K562 (cell line): Measurements from ENCODE around the gene BAIAP3. TPM values are rescaled to one million over a fixed set of nuclear protein-coding genes. Genes with fewer than 3 reads are reported as not detected.

Experiments used
- ARID1B ChIP-seq: fragments of 450-650 bp; IDR thresholded peaks from 2 replicates; pipeline ENCODE4 v1.6.1; 2016; ENCODE audit warnings: antibody characterized with exemption, mild to moderate bottlenecking, inconsistent platforms
- ASH1L ChIP-seq: fragments of 450-650 bp; IDR thresholded peaks from 2 replicates; pipeline ENCODE4 v1.6.1; 2018; ENCODE audit warnings: borderline replicate concordance, mild to moderate bottlenecking, low read depth; ENCODE audit not compliant: partially characterized antibody
- DMBX1 ChIP-seq: fragments of 250-450 bp; sonication (Bioruptor Pico); IDR thresholded peaks from 2 replicates; pipeline ENCODE4 v1.8.0; 2022; ENCODE audit warnings: inconsistent platforms, mild to moderate bottlenecking, moderate library complexity, borderline replicate concordance
- NR1H2 ChIP-seq: sonication (generic); formaldehyde crosslinking; IDR thresholded peaks from 2 replicates; pipeline ENCODE4 v1.4.0; 2020; ENCODE audit warnings: mild to moderate bottlenecking, missing genetic modification reagents
- RAD21 ChIP-seq, 2 experiments: fragments of 250-450 bp in 1 of 2; fragments of 450-650 bp in 1 of 2; sonication (Bioruptor Pico) in 1 of 2; formaldehyde crosslinking in 1 of 2; IDR thresholded peaks in 1 of 2; conservative IDR thresholded peaks in 1 of 2; 2 replicates each; pipeline versions ENCODE4 v1.4.0 to v1.8.0; 2020 to 2022; ENCODE audit warnings: mild to moderate bottlenecking in 2 of 2, moderate library complexity in 1 of 2
- RBM22 ChIP-seq: fragments of 200-400 bp; formaldehyde crosslinking; IDR thresholded peaks from 2 replicates; pipeline ENCODE4 v1.6.1; 2018; ENCODE audit warnings: low read length, low read depth; ENCODE audit not compliant: poor library complexity, severe bottlenecking
- RERE ChIP-seq: sonication (generic); formaldehyde crosslinking; IDR thresholded peaks from 2 replicates; pipeline ENCODE4 v1.8.0; 2023; ENCODE audit warnings: missing genetic modification reagents, mild to moderate bottlenecking, borderline replicate concordance
- SMC3 ChIP-seq: conservative IDR thresholded peaks from 2 replicates; pipeline ENCODE4 v1.6.1; 2011; ENCODE audit warnings: low read depth, low read length, improper control_type of control experiment; ENCODE audit not compliant: insufficient read depth
- SPI1 ChIP-seq: IDR thresholded peaks from 2 replicates; pipeline ENCODE4 v1.6.1; 2011; ENCODE audit warnings: low read depth, low read length, control low read depth, borderline replicate concordance
- SRF ChIP-seq, 2 experiments: fragments of 250-450, 450-650 bp in 1 of 2; sonication (Bioruptor Pico) in 1 of 2; sonication (generic) in 1 of 2; formaldehyde crosslinking; IDR thresholded peaks; 2 replicates each; pipeline versions ENCODE4 v1.5.0 to v1.5.1; 2020 to 2022; ENCODE audit warnings: mild to moderate bottlenecking in 1 of 2, missing genetic modification reagents in 1 of 2
- ZFX ChIP-seq: sonication (generic); formaldehyde crosslinking; IDR thresholded peaks from 2 replicates; pipeline ENCODE4 v1.8.0; 2022; ENCODE audit warnings: mild to moderate bottlenecking, missing genetic modification reagents, moderate library complexity
- ZNF263 ChIP-seq: sonication (generic); formaldehyde crosslinking; IDR thresholded peaks from 2 replicates; pipeline ENCODE4 v1.8.0; 2022; ENCODE audit warnings: mild to moderate bottlenecking, missing genetic modification reagents, borderline replicate concordance
- ZNF668 ChIP-seq: fragments of 250-450 bp; sonication (Bioruptor Pico); IDR thresholded peaks from 2 replicates; pipeline ENCODE4 v1.8.0; 2022; ENCODE audit warnings: mild to moderate bottlenecking, inconsistent platforms
- polyA plus RNA-seq, 8 experiments: library from polyadenylated mRNA; depleted of rRNA in 4 of 8; stranded (reverse) in 5 of 8; unstranded in 3 of 8; fragments of >200 nt; fragmentation: Nextera tagmentation in 2 of 8; fragmentation: Illumina TruSeq in 1 of 8; extraction: Ambion mirVana in 2 of 8; extraction: Trizol in 1 of 8; gene quantifications; 2 replicates each; pipeline versions ENCODE4 v1.2.1 to v1.2.3, GENCODE V29; 2011 to 2014; ENCODE audit warnings: inconsistent platforms in 1 of 8, missing spikeins in 1 of 8
- total RNA-seq, 7 experiments: library from RNA; depleted of rRNA in 6 of 7; stranded (reverse); fragments of >200 nt in 6 of 7; fragmentation: Illumina TruSeq in 2 of 7; extraction: Trizol in 2 of 7; gene quantifications; 2 replicates each; pipeline versions ENCODE4 v1.2.1 to v1.2.3, GENCODE V29; 2011 to 2021; ENCODE audit warnings: low replicate concordance in 1 of 7
- TF ChIP-seq, protein P1 (sequence below), 2 experiments: fragments of 450-650 bp in 1 of 2; sonication (generic) in 1 of 2; formaldehyde crosslinking in 1 of 2; IDR thresholded peaks in 1 of 2; conservative IDR thresholded peaks in 1 of 2; 2 replicates each; pipeline versions ENCODE4 v1.6.1 to v1.8.1; 2016 to 2023; ENCODE audit warnings: mild to moderate bottlenecking in 2 of 2, moderate library complexity in 2 of 2, inconsistent platforms in 1 of 2, missing genetic modification reagents in 1 of 2

BAIAP3 gene
- total and polyA plus RNA-seq, 9 of the 15 experiments (the other 6 are each of a cell fraction or from before 2014, with no cell fraction given) = 0.03 to 4.5 (median 0.57) TPM; not detected in 1

DNA sequence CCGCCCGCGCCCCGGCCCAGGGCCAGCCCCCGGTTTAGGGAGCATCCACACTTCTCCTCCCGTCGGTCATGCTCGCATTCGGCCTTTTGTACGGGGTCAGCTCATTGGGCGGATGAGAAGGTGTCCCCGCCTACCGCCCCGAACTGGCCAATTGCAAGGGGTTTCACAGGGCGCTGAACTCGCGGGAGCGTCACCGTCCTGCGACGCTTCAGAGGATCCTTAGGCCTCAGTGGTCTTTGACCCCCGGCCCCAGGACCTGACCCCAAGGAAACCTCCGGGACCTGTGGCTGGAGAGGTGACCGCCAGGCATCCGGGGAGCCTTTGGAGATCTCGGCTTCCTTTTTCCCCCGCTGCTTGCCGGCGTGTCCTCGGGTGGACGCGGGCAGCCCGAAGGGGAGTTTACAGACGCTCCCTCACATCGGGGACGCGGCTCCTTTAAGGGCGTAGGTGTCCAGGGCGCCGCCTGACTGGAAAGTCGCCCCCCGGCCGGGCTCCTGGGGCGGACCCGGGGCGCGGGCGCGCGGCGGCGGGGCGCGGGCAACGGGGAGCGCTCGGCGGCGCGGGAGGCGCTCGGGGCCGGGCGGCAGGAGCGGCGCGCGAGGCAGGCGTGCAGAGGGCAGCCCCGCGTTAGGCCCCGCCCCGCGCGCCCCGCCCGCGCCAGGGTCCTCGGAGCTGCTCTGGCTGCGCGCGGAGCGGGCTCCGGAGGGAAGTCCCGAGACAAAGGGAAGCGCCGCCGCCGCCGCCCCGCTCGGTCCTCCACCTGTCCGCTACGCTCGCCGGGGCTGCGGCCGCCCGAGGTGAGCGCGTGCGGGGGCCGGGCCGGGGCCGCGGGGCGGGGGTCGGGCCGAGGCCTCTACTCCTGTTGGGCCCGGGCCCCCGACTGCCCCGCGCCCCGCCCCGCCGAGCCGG is 24.2 kb upstream of the BAIAP3 start, which contains the start of gene UBE2I (continued):
- TF ChIP-seq RERE = no peak
- no peak for TF ChIP-seq DMBX1 (CRISPR knock-in tag)
- peak; percentile 96 for TF ChIP-seq ASH1L
- peak; percentile 26 for TF ChIP-seq RBM22
- peak; percentile 31; the same call in 1 of the 2 replicates for TF ChIP-seq ARID1B
- TF ChIP-seq SPI1 = peak; percentile 59; the same call in 1 of the 2 replicates
- TF ChIP-seq, protein P1, sequence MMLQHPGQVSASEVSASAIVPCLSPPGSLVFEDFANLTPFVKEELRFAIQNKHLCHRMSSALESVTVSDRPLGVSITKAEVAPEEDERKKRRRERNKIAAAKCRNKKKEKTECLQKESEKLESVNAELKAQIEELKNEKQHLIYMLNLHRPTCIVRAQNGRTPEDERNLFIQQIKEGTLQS (IDR thresholded peaks at IDR 0.05) = peak; percentile 89
- TF ChIP-seq, protein P1 (CRISPR knock-in tag; conservative IDR thresholded peaks at IDR 0.05) = no peak
- TF ChIP-seq SMC3 = no peak
- no peak for TF ChIP-seq RAD21 (CRISPR knock-in tag; conservative IDR thresholded peaks at IDR 0.05 in 1 of 2, IDR thresholded peaks at IDR 0.05 in 1 of 2)
- TF ChIP-seq NR1H2 (CRISPR knock-in tag) = 0 out of 2 replicates have a peak, but pooled peaks have one; percentile 86
- 0 out of 4 replicates have a peak, but pooled peaks of 1 of the 2 experiments have one; percentile 48 for TF ChIP-seq SRF (CRISPR knock-in tag; IDR thresholded peaks at IDR 0.05)
- TF ChIP-seq ZFX (CRISPR knock-in tag) = peak; percentile 100
- peak; percentile 34; the same call in 1 of the 2 replicates for TF ChIP-seq ZNF263
- no peak for TF ChIP-seq ZNF668 (CRISPR knock-in tag)
